ENCODE data around the gene SPTSSB.
A peak's percentile ranks its signal among the peaks of the same experiment; 100 is the strongest.

SPTSSB gene, protein sequence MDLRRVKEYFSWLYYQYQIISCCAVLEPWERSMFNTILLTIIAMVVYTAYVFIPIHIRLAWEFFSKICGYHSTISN

GRCh38 chr3:161371441-161372320 lies at the start of gene SPTSSB:
Gene SPTSSB (minus strand): TSS chr3:161371517. CDS start chr3:161346323, 25,194 bp downstream.
- peak in 1 of 2 experiments; percentile 25 for DNase-seq (ENCODE audit: low read depth in 2 of 2)

- no peak for DNase-seq (ENCODE audit: low read depth in 2 of 2)
Measured at GRCh38 chr3:161420746-161421145, 49.4 kb upstream of the SPTSSB start.

DNA sequence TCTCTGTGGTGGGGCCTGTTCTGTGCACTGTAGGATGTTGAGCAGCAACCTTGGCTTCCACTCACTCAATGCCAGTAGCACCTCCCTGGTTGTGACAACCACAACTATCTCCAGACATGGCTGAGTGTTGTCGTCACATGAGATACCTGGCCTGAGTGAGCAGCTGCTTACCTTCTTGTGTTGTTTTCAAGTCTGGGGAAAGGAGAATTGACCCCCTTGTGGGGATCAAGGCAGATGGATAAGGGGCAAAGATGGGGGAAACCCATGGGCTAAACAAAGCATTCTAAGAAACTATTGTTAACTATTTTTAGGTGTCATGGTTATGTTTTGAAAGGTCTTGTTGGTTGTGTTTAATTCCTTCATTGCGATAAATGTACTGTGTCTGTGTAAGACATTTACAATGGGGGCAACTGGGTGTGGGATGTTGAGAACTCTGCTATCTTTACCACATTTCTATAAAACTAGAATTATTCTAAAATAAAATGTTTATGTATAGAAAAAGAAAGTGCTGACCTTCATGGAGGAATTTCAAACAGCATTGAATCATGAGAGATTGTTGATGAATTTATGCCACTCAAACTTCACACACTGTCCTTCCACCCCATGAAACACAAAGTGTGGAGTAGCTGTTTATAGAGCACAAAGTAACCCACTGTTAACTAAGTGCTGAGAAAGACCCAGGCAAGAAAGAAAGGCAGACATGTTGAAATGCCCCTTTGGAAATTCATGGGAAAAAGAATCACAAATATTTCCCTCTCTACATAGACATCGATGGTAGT lies 48.4 kb upstream of the SPTSSB start:
- DNase-seq (ENCODE audit: low read depth in 2 of 2), result no peak

DNA sequence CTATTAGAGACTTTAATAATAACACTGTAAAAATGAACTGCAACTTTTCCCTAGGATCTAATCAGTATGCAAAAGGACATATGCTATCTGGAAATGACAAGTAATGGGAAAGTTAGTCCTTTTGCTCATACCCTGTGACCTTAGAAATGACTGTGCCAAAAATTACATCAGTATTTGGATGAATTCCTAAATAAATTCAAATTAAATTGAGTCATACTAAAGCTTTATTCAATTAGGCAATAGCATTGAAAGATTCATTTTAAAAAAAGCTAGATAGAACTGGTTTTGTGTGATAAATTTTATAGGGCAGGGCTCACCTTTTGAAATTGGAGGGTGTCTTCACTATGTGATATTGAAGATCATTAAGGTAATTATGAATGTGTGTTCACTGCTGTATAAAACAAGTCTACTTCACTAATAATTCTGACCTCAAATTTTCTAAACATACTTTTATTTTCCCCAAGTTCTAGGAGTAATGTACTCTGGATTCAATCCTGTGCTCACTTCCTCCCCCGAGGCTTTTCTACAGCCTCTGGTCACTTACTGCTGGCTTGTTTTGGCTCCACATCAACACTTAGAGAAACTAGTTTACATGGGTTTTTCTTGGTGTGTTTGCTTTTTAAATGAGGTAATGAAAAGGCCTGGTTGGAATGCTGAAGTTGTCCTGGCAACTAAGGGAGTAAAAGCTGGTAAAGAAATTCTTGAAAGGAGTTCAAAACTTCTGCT lies 44.4 kb upstream of the SPTSSB start:
- DNase-seq (ENCODE audit: low read depth in 2 of 2), result no peak

DNA sequence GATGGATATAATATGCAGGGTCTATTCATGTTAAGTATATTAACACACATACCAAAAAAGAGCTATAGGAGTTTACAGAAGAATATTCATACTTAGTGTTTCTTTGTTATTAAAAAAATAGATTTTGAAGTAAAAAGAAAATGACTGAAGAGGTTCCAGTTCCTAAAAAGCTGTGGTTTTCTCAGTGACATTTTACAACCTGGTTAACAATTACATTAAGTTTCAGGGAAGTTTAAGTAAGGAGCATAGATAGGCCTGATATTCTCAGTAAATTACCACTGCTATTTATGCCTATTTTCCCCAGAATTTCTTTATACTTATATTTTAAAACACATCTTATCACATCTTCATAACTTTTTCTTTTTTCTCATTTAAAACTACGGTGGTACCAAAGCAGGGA lies 43.6 kb upstream of the SPTSSB start:
- DNase-seq (ENCODE audit: low read depth in 2 of 2), result no peak

DNA sequence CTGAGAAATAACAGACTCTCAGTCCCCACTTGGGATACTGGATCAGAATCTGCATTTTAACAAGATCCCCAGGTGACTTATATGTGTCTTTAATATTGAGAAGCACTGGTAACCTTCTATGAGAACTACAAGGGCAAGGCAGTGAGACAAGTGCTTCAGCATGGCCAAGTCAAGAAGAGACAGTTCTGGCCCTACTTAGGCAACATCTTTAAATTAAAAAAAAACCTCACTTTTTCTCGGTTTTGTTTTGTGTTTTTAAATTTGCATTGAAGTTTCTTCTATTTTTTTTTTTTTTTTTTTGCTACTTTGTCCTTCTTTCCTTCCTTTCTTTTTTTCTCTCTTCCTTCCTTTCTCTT lies 42.5 kb upstream of the SPTSSB start:
- DNase-seq (ENCODE audit: low read depth in 2 of 2), result no peak

DNA sequence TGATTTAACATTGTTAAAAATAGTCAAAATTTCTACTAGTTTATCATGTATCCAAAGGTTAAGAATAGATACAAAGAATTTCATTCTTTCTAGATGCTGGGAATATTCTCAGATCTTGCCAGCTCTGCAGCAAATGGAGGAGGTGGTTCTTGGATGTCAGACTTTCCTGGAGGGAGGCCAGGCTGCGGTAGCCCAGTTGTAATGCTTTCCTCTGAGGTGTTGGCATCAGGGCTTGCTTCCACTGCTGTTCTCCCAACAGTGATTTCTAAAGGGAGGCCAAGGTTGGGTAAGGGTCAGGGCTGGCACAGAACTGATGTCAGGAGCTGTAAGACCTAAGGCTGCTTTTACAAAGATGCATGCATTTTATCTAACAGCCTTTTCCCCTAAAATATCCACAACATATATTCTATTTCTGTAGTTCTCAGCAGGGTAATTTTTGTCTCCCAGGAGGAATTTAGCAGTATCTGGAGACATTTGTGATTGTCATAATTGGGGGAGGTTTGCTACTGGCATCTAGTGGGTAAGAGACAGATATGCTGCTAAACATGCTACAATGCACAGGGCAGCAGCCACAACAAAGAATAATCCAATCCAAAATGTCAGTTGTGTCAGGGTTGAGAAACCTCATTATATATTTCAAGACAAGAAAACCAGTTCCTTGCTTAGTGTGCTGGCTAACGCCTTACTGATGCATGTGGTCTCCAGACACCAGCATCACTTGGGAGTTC lies 42.0 kb upstream of the SPTSSB start:
- no peak for DNase-seq (ENCODE audit: low read depth in 2 of 2)

GRCh38 chr3:161412123-161412522 lies 40.8 kb upstream of the SPTSSB start:
- DNase-seq (ENCODE audit: low read depth in 2 of 2), result no peak

DNA sequence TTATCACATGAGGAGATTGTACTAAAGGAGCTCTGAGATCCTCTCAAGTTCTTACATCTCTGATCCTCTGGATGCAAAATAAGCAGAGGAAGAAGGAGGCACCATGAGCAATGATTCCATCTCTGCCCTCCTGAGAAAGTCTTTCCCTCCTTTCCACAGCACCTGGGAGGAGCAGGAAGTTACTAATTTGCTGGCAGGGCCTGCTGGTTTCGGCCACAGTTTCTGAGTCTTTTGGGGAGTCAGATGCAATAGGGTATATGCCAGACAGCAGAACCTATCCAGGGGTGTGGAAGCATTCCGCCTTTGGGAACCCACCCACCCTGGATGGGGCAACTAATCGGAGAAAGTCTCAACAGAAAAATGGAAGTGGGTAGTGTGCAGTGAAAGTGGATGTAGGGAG lies 38.5 kb upstream of the SPTSSB start:
- DNase-seq (ENCODE audit: low read depth in 2 of 2), result no peak

DNA sequence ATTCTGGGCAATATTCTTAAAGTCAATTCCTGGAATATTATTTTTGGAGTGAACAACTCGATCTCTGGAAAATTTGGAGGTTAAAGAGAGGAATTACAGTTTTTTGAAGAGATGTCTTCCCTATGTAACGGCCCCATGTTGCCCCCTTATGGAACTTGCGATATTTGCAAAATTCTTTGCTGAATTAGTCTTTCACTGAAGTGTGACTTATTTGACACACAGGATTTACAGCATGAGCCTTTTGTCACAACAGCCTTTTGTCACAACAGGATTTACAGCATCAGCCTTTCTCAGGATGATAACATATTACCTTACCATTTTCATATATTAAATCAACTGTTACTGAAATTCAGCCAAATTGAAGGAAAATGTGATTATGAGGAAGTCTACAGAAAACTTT lies 37.8 kb upstream of the SPTSSB start:
- no peak for DNase-seq (ENCODE audit: low read depth in 2 of 2)

DNA sequence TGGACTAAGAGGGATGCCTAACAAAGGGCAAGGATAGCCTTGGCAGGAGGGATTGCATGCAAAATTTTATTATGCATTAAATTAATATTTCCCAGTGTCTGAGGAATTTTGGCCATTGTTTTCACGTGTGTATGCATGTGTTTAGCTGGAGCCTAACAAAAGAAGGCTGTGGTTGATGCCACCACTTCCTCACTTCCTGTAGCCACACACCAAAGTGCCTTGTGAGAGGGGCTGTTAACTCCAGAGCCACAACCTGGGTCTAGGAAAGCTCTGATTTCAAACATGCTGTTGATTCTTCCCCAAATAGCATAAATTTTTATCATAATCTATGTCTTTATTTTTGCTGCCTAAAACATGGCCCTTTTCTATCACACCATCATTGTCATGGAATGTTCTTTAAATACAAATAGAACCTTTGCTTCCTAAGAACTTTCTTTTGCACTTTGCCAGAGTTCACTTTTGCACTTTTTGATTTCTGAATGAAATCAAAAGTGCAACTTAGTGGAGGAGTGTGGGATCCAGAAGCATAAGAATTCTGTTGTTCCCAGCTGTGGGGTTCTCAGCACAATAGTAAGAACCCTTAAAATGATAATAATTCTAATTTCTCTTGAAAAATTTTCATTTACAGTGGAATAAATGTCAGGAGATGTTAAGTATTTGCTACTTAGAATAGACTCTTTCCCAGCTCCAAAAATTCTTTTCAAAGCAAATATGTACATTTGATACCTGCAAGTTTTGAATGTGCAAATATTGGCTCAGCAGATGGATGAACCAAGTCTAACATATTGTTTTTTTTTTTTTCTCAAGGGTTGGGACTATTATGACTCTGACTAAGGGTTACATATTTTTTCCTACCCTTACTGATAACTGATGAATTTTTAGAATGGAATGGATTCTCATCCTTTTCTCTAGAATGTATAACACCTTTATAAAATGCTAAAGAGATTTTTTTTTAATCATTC lies 35.6 kb upstream of the SPTSSB start:
- no peak for DNase-seq (ENCODE audit: low read depth in 2 of 2)

DNA sequence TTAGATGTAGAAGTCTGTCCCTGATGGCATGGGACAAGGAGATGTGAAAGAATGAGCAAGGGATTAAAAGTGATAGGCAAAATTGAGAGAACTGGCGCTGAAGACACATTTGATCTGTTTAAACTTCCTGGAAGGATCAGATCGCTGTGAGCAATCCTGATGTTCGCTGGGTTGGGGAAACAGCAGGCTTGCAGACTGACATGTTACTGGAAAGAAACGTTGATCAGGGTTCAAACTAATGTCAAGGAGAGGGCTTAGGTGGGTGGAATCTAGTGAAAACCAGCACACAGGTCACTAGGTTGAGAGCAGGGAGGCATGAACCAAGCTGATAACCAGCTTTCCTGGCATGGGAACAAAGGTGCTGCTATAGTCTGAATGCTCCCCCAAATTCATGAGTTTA lies 34.5 kb upstream of the SPTSSB start:
- no peak for DNase-seq (ENCODE audit: low read depth in 2 of 2)

- no peak for DNase-seq (ENCODE audit: low read depth in 2 of 2)
Measured at GRCh38 chr3:161405087-161405486, 33.8 kb upstream of the SPTSSB start.

DNA sequence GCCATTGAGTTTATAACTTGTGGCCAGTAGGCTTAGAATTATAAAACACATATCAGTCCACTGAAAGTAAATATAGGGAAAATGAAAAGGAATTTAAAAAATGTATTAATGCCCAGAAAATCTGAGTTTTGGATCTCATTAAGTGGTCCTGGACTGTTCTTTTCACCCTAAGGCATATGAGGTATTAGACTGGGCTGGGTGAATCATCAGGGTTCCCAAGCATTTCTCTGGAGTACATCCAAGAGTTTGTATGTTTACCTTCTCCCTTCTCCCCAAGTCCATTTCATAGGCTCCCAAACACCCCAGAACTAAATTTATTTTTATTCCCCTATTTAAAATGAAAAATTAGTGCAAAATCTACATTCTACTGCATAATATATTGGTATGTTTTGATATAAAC lies 31.9 kb upstream of the SPTSSB start:
- no peak for DNase-seq (ENCODE audit: low read depth in 2 of 2)

- DNase-seq (ENCODE audit: low read depth in 2 of 2), result no peak
Measured at GRCh38 chr3:161401389-161401788, 30.1 kb upstream of the SPTSSB start.

DNA sequence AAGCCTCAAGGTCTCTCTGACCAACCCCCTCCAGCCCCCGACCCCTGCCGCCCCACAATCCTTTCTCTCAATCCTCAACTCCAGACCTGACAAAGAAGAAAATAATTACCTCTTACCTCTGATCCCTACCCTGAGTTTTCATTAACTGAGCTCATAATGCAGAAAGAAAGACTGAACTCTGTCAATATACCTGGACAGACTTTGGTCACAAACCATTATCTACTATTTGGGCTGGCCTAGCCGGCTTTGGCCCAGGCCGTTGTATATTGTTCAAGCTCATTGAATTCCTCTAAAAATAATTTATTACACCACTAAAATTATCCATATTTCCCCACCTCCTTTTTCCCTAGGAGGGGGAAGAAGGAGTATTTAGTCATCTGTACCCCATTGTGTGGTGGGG lies 29.3 kb upstream of the SPTSSB start:
- DNase-seq (ENCODE audit: low read depth in 2 of 2), result no peak

- no peak for DNase-seq (ENCODE audit: low read depth in 2 of 2)
Measured at GRCh38 chr3:161395115-161396012, 24.0 kb upstream of the SPTSSB start.

GRCh38 chr3:161393803-161394202 lies 22.5 kb upstream of the SPTSSB start:
- DNase-seq (ENCODE audit: low read depth in 2 of 2), result no peak

DNA sequence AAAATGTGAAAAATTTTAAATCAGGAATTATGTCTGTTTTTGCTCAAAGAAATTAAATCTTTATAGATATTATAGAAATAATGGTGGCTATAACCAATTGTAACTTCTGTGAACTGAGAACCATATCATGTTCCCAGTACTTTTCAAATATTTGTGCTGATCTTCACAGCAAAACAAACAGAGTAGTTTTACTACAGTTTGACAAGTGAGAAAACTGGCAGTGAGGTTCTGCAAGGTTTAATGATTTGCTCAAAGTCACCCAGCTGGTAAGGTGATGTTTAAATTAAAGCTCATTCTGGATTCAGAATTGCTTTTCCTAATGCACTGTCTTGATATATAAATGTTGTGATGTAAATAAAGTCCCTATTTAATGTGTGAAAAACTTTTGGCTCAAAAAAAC lies 22.0 kb upstream of the SPTSSB start:
- no peak for DNase-seq (ENCODE audit: low read depth in 2 of 2)

Measured in stimulated activated CD4-positive, alpha-beta T cell treated with anti-CD3 and anti-CD28 coated beads, Interleukin-12 subunit alpha, Interleukin-12 subunit beta, amount 100 ng/mL, for 24 hours (primary cell).